Lung (tissue), 12 donors: ENCODE data around the gene TAF4. TPM values are rescaled to one million over a fixed set of nuclear protein-coding genes. Genes with fewer than 3 reads are reported as not detected.

Experiments
- ATAC-seq: fragments of 200-7000 bp; cut with Tn5 transposase; one replicate; pipeline ENCODE4 v1.9.1; 2020; ENCODE audit warnings: moderate number of reproducible peaks; ENCODE audit not compliant: insufficient read depth, low FRiP score
- DNase-seq, 3 donors: peaks; one replicate each; pipeline ENCODE4 v3.0.0-alpha.2; 2013 to 2017
- H3K27ac ChIP-seq, 2 donors: one replicate each; pipeline ENCODE4 v1.5.1; 2013; ENCODE audit warnings: mild to moderate bottlenecking in 2 of 2, moderate library complexity in 2 of 2, control low read depth in 1 of 2, inconsistent platforms in 1 of 2, low read depth in 1 of 2, low read length in 1 of 2
- H3K27me3 ChIP-seq, 3 donors: one replicate each; pipeline ENCODE4 v1.5.1; 2013; ENCODE audit warnings: low read length in 2 of 3; ENCODE audit not compliant: control insufficient read depth in 3 of 3, insufficient read depth in 3 of 3
- H3K36me3 ChIP-seq, 4 donors: one replicate each; pipeline ENCODE4 v1.5.1; 2013; ENCODE audit warnings: low read length in 4 of 4, mild to moderate bottlenecking in 1 of 4, moderate library complexity in 1 of 4; ENCODE audit not compliant: control insufficient read depth in 4 of 4, insufficient read depth in 4 of 4
- H3K4me1 ChIP-seq, 5 donors: one replicate each; pipeline ENCODE4 v1.5.1; 2013; ENCODE audit warnings: low read length in 5 of 5, mild to moderate bottlenecking in 2 of 5, moderate library complexity in 1 of 5; ENCODE audit not compliant: control insufficient read depth in 5 of 5, insufficient read depth in 5 of 5
- H3K4me3 ChIP-seq: one replicate; pipeline ENCODE4 v1.5.1; 2013; ENCODE audit warnings: mild to moderate bottlenecking, control low read depth, moderate library complexity
- H3K9ac ChIP-seq, 2 donors: one replicate each; pipeline ENCODE4 v1.5.1; 2013; ENCODE audit warnings: low read length in 2 of 2, control low read depth in 1 of 2; ENCODE audit not compliant: insufficient read depth in 1 of 2
- H3K9me3 ChIP-seq, 4 donors: one replicate each; pipeline ENCODE4 v1.5.1; 2013; ENCODE audit warnings: low read length in 3 of 4, mild to moderate bottlenecking in 1 of 4, moderate library complexity in 1 of 4; ENCODE audit not compliant: control insufficient read depth in 4 of 4, insufficient read depth in 3 of 4
- CTCF ChIP-seq: IDR thresholded peaks from 2 replicates; pipeline ENCODE4 v1.5.1; 2012; ENCODE audit warnings: mild to moderate bottlenecking; ENCODE audit errors: control extremely low read depth, extremely low read depth
- WGBS, 2 donors: extraction: QIAGEN DNeasy Blood & Tissue Kit; methylation state at CpG; one replicate each; pipeline ENCODE4 v1.1.7; 2013; 5-methylcytosine and 5-hydroxymethylcytosine counted together
- polyA plus RNA-seq, 2 donors: library from polyadenylated mRNA; stranded (reverse); fragments of 200-250 nt; gene quantifications; one replicate each; pipeline ENCODE4 v1.2.1, GENCODE V29; 2013
- total RNA-seq, 2 donors: library from RNA; depleted of rRNA in 1 of 2; stranded (reverse); fragments of >200 nt in 1 of 2; gene quantifications; one replicate each; pipeline ENCODE4 v1.2.1, GENCODE V29; 2014 to 2021
- donor health status: control.
- donor health status: control.
- donor health status: Bipolar disorder and iron deficiency.
- donor health status: healthy.
- donor health status: DM: yes; HTN: yes; CAD: no.

The TAF4 gene
- total and polyA plus RNA-seq, 4 donors, result 5.4 to 20.3 (median 10.9) TPM

DNA sequence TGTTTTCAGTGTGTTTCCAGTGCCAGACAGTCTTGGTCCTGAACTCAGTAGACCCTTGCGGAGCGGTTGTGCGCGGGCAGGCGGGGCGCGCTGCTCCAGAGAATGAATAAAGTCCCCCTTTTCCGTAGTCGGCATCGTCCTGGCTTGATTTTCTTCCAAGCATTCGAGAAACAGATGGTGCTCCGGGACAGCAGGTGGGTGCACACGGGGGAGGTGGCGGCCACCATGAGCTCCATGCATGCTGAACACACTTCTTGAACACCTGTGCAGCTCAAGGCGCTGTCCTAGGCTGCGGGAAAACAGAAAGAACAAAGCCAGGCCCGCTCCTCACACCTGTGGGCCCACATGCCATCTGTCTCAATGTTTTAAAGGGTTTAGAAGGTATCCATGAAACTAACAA is 125.2 kb downstream of the TAF4 start:
- Histone ChIP-seq H3K4me3 (no peak overlapping the region), H3K9ac (no peak overlapping the region), H3K27me3 (no peaks in the 10 kb centered on the region), H3K27ac (no peak overlapping the region), H3K36me3 (no peaks in the 10 kb centered on the region), H3K4me1 (no peaks in the 10 kb centered on the region), H3K9me3 (no peaks in the 10 kb centered on the region)
- no peak for TF ChIP-seq CTCF
- ATAC-seq (no peak), DNase-seq (no peak)
- WGBS, 2 donors, result 90% methylated on average over 17 of the region's 17 CpGs

DNA sequence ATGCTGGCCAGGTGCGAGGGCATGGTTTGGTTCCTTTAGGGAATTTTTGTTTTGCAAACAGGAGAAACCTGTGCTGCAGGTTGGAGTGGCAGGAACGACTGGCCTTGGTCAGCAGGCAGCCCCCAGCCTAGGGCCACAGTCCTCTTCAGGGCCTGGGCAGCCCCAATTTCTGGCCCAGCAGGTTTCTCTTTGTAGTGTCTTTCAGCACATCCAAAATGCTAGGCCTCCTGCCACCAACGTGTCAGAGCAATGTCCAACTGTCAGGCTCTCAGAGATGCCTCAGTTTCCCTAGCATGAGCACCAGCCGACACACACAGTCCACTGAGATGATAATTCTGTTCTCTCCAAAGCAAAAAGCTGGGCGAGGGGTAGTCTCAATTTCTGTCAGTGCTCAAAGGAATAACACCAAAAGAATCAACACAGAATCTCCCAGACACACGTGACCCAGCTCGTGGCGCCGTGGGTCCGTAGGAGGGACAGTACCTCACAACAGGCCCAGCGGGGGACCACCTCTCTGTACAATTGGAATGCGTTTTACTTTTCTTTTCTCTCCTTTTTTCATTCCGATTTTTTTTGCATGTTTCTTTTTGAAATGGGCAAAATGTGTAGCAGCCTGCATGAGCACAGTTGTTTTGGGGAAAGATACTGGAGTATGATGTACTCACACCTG is 125.9 kb downstream of the TAF4 start:
- DNase-seq (no peak), ATAC-seq (no peak)
- no peaks in the 10 kb centered on the region for H3K27me3 ChIP-seq
- H3K27ac ChIP-seq, result no peak overlapping the region
- H3K4me1 ChIP-seq, result no peaks in the 10 kb centered on the region
- no peaks in the 10 kb centered on the region for H3K9me3 ChIP-seq
- no peak overlapping the region for H3K9ac ChIP-seq
- no peaks in the 10 kb centered on the region for H3K36me3 ChIP-seq
- WGBS, 2 donors, result 75 to 84% methylated on average over 13 of the region's 13 CpGs
- H3K4me3 ChIP-seq, result no peak overlapping the region
- no peak for TF ChIP-seq CTCF

GRCh38 chr20:61938839-61939690 is 126.6 kb downstream of the TAF4 start:
- DNase-seq (no peak), ATAC-seq (no peak)
- Histone ChIP-seq H3K27me3 (no peaks in the 10 kb centered on the region), H3K9me3 (no peaks in the 10 kb centered on the region), H3K4me1 (no peaks in the 10 kb centered on the region), H3K9ac (no peak overlapping the region), H3K27ac (no peak overlapping the region), H3K4me3 (no peak overlapping the region), H3K36me3 (no peaks in the 10 kb centered on the region)
- WGBS, 2 donors, result 66 to 83% methylated on average over 27 of the region's 27 CpGs
- no peak for TF ChIP-seq CTCF
